RWPE1 (cell line): Measurements from ENCODE around the gene KDM7A.

Experiments used
- CTCF ChIA-PET: fragments of 350-600 bp; sonication (Branson Sonifier 250); formaldehyde crosslinking; extraction: SDS; loops from one replicate; lab custom pipeline; 2021; lab: Yijun Ruan, JAX
- POLR2A ChIA-PET: fragments of 400-600 bp; formaldehyde crosslinking; extraction: SDS; loops from one replicate; lab custom pipeline; 2020; ENCODE audit warnings: antibody characterized with exemption; ENCODE audit not compliant: low non-redundant PET; lab: Yijun Ruan, JAX
- DNase-seq: peaks from one replicate; pipeline ENCODE4 v3.0.0; 2012; ENCODE audit warnings: low spot score
- H3K27ac ChIP-seq: fragments of 450-650 bp; 2 replicates; pipeline ENCODE4 v1.5.1; 2017
- TF ChIP-seq, protein P1 (sequence below): fragments of 450-650 bp; conservative IDR thresholded peaks from 2 replicates; pipeline ENCODE4 v1.5.1; 2017; ENCODE audit warnings: low read depth, mild to moderate bottlenecking

The KDM7A gene

DNA sequence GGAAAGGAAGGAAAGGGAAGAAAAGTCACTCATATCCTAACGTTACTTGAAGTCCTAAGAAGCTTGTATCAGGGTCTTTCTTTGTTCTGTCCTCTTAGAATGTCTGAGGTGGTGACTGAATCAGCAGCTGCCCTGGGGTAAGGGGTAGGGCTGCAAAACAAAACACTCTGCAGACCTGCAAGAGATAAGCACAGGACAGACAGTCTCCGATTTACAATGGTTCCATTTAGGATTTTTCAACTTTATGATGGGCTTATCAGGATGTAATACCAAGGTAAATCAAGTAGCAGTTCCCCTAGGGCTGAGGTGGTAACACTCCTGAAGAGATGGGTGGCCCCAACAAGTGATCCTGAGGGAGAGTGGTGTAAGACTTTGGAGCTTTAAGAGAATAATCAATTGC, 16.5 kb downstream of the KDM7A start:
- POLR2A ChIA-PET, result interaction anchor here (0.6 kb wide), 1 partner anchor 20 kb away, joined by 4 read pairs; no protein-coding TSS in a partner anchor
- no peak overlapping the region for H3K27ac ChIP-seq
- CTCF ChIA-PET, result interaction anchor here (0.7 kb wide), 1 partner anchor 177 kb away, joined by 4 read pairs; no protein-coding TSS in a partner anchor
- TF ChIP-seq, protein P1, sequence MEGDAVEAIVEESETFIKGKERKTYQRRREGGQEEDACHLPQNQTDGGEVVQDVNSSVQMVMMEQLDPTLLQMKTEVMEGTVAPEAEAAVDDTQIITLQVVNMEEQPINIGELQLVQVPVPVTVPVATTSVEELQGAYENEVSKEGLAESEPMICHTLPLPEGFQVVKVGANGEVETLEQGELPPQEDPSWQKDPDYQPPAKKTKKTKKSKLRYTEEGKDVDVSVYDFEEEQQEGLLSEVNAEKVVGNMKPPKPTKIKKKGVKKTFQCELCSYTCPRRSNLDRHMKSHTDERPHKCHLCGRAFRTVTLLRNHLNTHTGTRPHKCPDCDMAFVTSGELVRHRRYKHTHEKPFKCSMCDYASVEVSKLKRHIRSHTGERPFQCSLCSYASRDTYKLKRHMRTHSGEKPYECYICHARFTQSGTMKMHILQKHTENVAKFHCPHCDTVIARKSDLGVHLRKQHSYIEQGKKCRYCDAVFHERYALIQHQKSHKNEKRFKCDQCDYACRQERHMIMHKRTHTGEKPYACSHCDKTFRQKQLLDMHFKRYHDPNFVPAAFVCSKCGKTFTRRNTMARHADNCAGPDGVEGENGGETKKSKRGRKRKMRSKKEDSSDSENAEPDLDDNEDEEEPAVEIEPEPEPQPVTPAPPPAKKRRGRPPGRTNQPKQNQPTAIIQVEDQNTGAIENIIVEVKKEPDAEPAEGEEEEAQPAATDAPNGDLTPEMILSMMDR, result no peak
- no peak for DNase-seq

DNA sequence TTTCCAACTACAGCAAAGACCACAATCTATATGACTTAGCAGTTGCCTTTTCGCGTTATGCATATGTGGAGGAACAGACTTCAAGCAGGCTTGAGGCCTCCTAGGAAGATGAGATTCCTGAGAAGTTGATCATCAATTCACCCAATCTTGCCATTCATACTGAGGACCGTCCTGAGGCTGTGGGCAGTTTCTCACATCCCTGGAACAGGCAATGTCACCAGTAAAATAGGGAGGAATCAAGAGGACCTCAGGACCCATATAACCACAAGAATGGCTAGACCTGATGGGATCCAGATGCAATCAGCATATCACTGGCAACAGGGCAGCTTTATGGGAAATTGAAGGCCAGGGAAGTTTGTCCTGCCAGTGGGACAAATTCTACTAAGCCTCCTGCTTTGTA, 17.3 kb downstream of the KDM7A start:
- TF ChIP-seq, protein P1, result no peak

DNA sequence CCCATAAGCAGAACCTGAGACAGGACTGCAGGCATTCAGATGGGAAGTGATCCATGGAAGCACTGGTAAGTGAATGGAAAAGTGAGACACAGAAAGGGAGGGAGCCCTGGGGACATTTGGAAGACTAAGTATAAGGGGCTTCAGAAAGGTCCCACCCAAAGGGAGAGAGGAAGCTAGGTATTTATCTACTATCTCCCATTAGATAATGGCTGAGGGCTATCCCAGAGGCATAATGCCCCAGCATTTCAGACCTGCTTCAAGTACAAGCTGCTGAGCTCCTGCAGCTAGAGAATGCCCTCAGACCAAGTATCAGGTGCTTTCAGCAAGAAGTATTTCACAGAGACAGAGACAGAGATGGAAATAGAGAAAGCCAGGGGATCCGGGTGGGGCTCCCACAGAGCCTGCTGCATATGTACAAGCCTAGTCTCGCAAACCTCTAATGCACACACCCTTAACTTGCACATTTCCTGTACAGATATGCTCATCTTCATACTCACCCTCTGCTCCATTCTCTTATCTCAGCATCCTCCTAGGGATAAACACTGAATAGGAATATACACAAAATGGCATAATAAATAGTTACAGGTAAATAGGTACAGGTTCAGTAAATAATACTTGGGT, 20.2 kb downstream of the KDM7A start:
- POLR2A ChIA-PET, result no interaction called here
- no peak overlapping the region for H3K27ac ChIP-seq
- TF ChIP-seq, protein P1, result no peak
- no peak for DNase-seq
- CTCF ChIA-PET, result no interaction called here

More for the DNA sequence above, 17.3 kb downstream of the KDM7A start:
- no peak for DNase-seq
- ChIA-PET CTCF (no interaction called here), POLR2A (no interaction called here)
- no peak overlapping the region for H3K27ac ChIP-seq

DNA sequence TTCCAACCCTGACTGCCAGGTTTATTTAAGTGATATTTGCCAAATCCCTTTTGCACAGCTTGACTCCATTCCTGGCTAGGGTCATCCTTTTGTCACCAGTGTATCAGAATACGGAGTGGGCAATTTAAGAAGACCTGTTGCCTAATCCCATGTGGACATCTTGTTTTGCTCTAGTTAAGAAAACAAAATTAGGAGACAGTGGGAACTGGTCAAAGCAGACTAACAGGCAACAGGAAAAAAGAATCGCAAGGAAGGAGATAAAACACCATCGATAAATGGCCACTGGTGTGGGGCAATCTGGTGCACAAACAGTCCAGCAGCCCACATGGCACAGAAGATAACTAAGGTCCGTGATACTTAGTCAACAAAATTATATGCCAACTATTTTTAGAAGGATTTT, 21.4 kb downstream of the KDM7A start:
- ChIA-PET CTCF (interaction anchor here (0.6 kb wide), 1 partner anchor 658 kb away, joined by 3 read pairs; no protein-coding TSS in a partner anchor), POLR2A (no interaction called here)
- no peak overlapping the region for H3K27ac ChIP-seq
- TF ChIP-seq, protein P1, result no peak
- no peak for DNase-seq

DNA sequence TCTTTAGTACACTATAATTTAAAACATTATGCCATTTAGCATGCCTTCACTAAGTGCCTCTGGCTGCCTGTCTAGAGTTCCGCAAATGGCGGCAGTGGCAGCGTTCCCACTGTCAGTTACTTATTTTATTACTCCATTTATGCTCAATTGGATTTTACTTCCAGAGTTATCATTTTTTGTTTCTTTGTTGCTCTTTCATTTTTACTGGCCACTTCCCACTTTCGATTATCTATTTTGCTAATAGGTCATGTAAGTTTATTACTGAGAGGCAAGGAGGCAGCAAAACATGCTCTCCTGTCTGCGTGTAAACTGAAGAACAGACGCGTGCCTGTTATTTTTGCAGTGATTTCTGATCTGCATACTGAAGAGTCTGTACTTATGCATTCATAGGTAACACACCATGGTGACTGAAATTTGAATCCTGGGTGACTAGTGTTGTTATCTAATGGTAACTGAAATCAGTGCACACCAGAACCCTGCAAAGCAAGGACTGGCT, 23.1 kb downstream of the KDM7A start:
- POLR2A ChIA-PET, result no interaction called here
- H3K27ac ChIP-seq, result no peak overlapping the region
- TF ChIP-seq, protein P1, result no peak
- no peak for DNase-seq
- CTCF ChIA-PET, result interaction anchor here (0.7 kb wide), 1 partner anchor 225 kb away, joined by 3 read pairs; no protein-coding TSS in a partner anchor

DNA sequence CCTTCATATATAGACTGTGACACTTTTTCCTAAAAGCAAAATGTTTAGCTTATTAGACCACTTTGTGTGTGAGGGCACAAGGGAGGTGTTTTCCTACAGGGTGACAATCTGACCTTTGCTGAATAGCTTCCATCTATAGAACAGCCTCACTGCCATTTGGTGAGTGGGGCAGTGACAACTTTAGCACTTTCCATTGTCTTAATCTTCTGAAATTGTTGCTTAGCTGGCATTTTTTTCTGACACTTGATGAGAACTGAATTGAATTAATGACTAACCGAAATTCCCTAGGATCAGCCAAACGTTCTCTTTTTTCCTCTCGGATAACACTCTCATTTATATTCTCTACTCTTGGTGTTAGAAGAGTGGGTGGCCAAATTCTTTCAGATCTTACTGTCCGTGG, 30.2 kb downstream of the KDM7A start:
- CTCF ChIA-PET, result no interaction called here
- POLR2A ChIA-PET, result no interaction called here
- TF ChIP-seq, protein P1, result no peak
- no peak overlapping the region for H3K27ac ChIP-seq
- no peak for DNase-seq
